Suppressor macrophage treated with lipopolysaccharide for 4 hours (primary cell): ENCODE measurements around the gene SPAG17.

ENCODE experiments used
- DNase-seq: peaks from one replicate; pipeline ENCODE4 v3.0.0-alpha.2; 2020

Gene SPAG17

GRCh38 chr1:118049981-118050380, 135.0 kb downstream of the SPAG17 start:
- DNase-seq: no peak

GRCh38 chr1:118047650-118048224, 137.3 kb downstream of the SPAG17 start:
- DNase-seq: no peak

GRCh38 chr1:118047006-118047649, 137.9 kb downstream of the SPAG17 start:
- no peak for DNase-seq

DNA sequence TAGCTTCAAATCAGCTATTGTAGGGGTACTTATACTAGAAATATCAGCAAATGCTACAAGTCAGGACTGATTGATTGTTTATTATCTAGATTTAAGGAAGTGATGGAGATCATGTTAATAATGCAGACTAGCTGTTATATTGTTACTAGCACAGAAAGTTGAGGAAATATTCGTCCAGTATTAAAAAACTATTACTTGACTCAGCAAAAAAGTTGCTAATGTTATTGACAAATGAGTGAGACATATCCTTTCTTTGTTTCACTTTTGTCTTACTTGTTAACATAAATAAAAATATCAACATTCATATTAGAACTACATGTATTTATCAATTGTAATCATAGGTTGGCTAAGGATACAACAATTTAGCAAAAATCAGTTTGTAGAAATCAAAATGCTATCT, 141.4 kb downstream of the SPAG17 start:
- DNase-seq: no peak

DNA sequence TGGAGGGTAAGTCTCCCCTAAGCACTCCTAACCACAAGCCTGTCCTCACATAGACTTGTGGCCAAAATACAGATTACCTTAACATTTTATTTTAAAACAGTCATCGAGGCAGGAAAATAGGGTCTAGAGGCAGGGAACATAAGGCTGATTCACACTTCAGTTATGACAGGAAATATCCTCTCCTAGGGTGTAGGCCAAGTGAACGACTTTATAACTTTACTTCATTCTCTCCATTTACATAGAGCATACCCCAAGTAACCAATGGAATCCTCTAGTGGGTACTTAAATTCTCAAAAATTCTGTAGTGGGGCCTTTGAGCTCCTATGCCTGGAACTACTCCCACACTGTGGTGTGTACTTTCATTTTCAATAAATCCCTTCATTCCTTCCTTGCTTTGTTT, 142.5 kb downstream of the SPAG17 start:
- no peak for DNase-seq

DNA sequence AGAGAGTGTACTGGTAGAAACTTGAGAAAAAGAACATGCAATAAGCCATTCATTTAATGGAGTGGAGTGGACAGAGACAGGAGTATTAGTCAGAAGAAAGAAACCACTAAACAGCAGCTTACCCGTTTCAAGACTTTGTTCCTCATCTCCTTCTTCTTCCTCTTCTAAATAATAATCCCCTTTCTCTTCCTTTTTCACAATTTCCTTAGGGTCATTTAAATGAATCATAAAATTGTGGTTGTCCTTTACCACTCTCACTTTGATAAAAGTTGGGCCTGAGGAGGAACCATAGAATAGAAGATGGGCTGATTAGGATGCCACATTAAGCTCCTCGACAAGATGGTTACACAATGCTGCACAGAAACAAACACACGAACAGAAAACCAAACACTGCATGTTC, 145.9 kb downstream of the SPAG17 start:
- DNase-seq: peak; percentile 85

- peak; percentile 28 for DNase-seq
Observed at GRCh38 chr1:118032883-118033282, 152.1 kb downstream of the SPAG17 start.

DNA sequence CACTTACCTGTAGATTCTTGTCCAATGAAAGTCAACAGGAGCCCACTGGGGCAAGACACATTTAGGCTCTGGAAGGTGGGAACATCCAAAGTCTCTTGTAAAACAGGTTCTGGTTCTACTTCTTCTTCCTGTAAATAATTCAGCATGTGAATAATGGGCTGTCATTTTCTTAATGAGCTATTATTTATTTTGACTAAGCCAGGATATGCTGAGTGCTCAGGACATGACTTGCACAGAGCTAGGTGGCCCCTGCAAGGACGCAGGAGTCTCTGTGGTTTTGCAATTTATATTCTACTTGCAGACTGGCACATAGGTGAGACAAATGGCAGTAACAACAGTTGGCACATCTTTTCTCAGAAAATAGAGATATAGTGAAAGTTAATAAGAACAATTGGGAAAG, 156.8 kb downstream of the SPAG17 start:
- no peak for DNase-seq

- DNase-seq: no peak
Observed at GRCh38 chr1:118023199-118023598, 161.8 kb downstream of the SPAG17 start.

DNA sequence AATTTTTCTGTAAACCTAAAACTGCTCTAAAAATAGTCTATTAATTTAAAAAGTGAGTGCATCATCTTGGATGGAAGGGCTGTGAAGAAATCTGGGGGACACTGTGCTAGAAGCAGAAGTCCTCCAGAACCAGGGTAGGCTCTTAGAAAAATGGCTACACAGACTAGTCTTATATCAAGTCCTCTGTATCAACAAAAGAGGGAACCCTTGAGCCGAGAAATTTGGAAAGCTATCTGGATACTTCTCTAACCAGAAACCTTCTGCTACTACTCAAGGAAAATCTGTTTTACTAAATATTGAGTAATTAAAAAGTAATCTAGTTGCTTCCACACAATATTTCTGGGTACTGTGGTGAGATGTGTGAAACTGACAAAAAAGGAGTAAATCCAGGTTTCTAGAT, 163.4 kb downstream of the SPAG17 start:
- peak; percentile 12 for DNase-seq

DNA sequence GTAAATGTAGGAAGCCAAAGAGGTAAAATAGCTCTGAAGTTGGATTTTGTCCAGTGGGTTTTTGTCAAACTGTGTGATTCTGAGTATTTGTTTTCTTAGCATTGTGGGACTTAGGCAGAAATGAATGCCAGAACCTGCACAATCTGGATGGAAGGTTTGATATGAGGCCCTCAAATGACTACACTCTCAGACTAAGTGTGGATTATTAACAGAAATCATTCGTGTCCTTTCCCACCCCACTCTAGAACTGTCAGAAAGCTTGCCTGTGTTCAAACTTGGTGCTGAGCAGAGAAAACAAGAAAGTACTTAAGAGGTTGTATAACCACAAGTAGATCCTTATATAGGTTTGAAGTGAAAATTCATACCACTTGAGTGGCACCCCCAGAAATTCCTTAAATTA, 167.0 kb downstream of the SPAG17 start:
- no peak for DNase-seq

DNA sequence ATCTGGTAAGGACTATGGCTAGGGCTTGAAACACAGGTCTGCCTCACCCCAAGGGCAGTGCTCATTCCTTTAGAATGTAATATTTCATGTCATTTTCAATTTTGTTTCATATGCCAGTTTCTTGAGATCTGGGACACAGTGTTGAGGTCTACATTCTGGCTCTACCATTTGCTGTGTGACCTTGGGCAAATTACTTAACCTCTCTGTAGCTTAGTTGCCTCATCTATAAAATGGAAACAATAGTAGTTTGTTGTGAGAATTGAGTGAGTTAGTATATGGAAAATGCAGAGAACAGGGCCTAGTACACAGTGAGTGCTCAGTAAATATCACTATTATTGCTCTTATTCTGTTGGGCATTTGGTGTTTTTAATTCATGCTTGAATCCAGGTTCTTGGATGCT, 171.1 kb downstream of the SPAG17 start:
- no peak for DNase-seq

- DNase-seq: no peak
Observed at GRCh38 chr1:118013336-118013735, 171.7 kb downstream of the SPAG17 start.

- DNase-seq: no peak
Observed at GRCh38 chr1:118012515-118013124, 172.4 kb downstream of the SPAG17 start.

DNA sequence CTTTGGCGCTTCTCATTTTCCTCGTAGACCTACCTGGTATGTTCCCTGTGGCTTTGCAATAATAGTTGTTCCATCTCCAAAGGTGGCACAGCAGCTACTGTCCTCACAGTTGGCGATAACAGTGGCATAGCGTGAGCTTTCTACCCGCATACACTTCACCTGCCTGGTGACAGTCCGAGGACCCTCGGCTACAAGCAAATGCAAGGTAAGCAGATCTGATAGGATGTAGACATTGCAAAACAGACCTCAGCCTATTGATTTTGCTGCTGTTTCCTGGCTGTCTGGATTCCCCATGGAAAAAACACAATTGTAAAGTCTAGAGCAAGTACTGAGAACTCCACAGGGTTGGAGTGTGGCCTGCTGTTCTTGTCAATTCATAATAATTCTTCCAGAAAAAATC, 177.0 kb downstream of the SPAG17 start:
- no peak for DNase-seq

GRCh38 chr1:118007391-118007790, 177.6 kb downstream of the SPAG17 start:
- no peak for DNase-seq

DNA sequence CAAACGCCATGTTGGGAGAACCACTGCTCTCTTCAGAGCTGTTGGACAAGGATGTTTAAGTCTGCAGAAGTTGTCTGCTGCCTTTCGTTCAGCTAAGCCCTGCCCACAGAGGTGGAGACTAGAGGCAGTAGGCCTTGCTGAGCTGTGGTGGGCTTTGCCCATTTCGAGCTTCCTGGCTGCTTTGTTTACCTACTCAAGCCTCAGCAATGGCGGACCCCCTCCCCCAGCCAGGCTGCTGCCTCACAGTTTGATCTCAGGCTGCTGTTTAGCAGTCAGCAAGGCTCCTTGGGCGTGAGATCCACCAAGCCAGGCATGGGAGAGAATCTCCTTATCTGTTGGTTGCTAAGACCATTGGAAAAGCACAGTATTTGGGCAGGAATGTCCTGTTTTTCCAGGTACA, 180.7 kb downstream of the SPAG17 start:
- no peak for DNase-seq

GRCh38 chr1:117985973-117986372, 199.1 kb downstream of the SPAG17 start:
- DNase-seq: no peak

DNA sequence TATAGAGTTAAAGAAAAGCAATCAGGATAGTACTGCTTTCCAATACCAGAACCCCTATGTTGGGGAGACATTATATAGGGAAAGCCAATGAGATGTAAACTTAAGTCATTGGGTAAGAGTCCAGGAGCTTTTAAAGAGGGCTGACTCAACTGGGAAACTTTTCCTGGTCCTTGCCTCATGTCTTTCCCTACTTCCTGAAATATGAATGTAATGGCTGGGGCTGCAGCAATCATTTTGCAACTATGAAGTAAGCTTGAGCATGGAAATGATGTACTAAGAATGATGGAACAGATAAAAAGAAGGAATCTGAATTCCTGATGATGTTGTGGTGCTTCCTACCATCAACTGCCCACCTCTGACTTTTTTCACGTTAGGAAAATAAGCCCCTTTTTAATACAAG, 199.8 kb downstream of the SPAG17 start:
- DNase-seq: peak; percentile 3

GRCh38 chr1:117981455-117982192, 203.4 kb downstream of the SPAG17 start:
- DNase-seq: no peak

DNA sequence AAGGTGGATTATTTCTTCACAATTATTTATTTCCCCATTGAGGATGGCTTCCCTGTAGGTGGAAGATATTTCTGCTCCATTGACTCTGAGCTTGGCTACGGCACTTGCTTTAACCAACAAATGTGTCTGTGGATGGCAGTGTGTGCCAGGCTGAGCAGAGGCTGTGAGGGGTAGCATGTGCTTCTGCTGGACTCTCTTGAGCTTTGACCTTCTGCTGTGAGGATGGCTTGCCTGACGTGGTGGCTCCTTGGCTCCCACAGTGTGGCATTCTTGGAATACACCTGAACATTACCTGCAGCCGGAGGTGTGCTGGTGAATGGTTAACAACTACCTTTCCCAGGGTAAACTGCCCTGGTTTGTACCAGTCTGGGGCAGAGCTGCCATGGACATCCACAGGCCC, 208.6 kb downstream of the SPAG17 start:
- DNase-seq: no peak

DNA sequence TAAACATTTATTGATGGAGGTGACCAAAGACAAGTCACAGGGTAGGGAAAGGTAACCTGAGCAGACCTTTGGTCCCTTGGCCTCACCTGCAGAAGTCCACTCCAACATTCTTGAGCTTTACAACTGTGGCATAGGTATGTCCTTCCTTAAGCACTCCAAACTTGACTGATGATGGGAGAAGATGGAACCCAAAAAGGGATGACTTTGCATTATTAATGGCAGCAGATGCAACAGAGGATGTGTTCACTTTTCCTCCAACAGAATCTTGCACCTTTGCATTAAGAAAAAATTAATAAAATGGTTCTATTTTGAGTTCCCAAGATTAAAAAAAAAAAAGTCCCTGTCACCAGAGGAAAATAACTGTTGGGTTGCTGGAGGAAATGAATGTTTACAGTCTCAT, 213.3 kb downstream of the SPAG17 start:
- no peak for DNase-seq

DNA sequence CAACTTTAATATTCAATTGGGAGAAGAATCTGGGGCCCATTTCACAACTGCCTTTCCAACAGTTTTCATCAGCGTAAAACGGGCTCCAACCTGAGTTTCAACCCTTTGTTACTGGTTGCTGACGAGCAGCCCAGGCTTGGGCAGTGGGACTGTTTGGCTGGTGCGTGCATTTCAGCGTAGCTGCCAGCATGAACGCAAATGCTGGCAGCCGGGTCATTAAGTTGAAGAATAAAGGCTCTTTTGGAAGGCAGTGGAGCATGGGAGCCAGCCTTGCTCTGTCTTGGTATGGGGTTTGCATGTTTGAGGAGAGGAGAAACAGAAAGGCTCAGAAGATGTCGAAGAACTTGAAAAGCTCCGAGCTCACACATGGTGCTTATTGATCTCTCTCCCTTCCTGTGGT, 214.8 kb downstream of the SPAG17 start:
- DNase-seq: no peak

DNA sequence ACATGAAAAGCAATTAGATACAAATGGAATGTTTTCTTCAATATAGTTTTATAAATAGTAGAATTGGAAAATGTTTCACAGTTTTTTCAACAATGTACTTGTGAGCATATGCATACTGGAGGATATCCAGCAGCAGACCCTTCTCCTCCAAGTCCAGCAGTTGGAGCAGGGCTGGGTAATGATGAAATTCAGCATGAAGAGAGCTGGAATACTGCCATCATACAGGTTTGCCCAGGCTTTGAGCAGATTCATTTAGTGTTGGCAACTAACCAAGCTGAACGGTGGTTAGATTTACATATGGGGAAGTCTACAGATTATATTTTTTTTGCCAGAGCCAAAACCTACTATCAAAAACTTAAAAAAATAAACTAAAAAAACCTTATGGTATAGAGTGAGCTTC, 217.1 kb downstream of the SPAG17 start:
- DNase-seq: no peak
